NCI-H2196 treated with DMSO at 0.1 percent for 48 hours (cell line): ENCODE results near the gene NEURL1B.

Experiments
- DNase-seq: peaks from one replicate; lab custom pipeline; 2025; ENCODE audit not compliant: unreplicated experiment; lab: John Stamatoyannopoulos, UW

Gene NEURL1B

DNA sequence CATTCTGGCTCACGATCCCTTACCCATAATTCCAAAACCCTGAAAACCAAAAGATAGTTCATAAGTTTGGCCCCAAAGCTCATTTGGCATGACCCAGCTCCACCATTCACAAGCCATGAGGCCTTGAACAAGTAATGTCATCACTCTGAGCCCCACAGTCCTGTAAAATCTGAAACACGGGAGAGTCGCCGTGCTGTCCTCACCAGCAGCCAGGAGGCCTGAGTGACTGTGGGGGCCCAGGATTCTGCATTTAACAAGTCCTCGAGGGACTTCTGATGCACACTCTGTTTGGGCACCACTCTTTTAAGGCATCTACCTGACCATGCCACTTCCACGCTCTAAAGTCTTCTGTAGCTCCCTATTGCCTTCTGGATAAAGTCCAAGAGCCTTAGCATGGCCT is 89.2 kb downstream of the NEURL1B start:
- no peak for DNase-seq

DNA sequence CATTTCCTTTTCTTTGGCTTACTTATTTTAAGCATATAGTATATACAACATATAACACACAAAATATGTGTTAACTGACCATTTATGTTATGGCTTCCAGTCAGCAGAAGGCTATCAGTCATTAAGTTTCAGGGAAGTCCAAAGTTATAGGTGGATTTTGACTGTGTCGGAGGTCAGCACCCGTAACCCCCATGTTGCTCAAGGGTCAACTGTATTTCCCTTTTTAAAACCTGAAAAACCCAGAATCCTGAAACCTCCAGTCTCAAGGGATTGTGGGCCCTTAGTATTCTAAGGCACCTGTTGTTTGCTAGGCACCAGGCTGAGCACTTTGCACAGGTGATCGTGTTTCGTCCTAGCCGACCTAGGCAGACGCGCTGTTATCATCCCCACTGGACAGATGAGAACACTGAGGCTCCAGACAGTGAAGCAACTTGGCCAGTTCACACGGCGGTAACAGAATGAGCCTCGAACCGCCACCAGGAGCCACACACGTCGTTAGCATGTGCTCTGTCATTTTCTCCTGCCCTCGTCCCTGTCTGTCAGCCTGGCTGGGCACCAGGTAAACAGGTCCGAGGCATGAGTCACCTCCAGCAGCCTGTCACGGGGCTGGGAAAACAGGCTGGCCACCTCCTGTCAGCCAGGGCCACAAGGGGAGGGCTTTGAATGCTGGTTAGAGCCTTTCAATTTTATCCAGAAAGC is 90.1 kb downstream of the NEURL1B start:
- DNase-seq: no peak

DNA sequence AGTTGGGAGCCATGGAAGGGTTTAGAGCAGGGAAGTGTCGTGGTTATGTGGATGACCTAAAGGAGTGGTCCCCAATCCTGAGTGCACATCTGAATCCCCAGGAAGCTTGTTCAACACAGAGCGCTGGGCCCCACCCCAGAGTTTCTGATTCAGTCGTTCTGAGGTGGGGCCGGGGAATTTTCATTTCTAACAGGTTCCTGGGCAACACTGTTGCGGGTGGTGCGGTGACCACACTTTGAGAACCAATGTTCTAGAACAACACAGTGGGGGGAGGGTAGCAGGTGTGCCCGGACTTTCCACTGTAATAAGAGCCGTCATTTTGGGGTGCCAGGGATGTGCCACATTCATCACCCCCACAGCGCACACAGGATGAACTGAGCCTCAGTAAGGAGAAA is 90.6 kb downstream of the NEURL1B start:
- DNase-seq: no peak

DNA sequence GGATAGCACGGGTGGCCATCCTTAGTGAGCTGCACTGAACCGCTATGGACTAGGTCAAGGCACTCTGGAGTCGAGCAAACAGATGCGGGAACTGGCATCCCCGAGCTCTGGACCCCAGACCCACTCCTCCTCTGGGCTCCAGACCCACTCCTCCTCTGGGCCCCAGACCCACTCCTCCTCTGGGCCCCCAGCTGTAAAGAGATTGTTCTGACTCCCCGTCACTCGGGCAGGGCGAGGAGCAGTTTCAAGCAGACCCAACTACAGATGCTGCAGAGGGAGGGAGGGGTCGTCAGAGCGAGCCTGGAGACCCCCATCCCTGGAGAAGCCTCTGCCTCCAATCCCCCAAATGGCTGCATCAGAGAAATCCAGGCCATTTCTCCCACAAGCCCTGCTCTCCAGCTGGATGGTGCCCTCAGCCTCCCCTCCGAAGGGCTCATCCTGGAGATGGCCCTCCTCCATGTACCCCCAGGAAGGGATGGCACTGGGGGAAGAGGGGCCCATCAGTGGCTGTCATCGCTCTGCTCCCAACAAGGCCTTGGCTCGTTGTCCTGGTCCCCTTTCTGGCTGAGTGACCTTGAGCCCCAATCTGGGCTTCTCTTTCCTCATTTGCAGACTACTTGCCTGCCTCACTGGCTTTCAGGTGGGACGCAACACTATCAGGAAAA is 91.3 kb downstream of the NEURL1B start:
- DNase-seq: no peak

DNA sequence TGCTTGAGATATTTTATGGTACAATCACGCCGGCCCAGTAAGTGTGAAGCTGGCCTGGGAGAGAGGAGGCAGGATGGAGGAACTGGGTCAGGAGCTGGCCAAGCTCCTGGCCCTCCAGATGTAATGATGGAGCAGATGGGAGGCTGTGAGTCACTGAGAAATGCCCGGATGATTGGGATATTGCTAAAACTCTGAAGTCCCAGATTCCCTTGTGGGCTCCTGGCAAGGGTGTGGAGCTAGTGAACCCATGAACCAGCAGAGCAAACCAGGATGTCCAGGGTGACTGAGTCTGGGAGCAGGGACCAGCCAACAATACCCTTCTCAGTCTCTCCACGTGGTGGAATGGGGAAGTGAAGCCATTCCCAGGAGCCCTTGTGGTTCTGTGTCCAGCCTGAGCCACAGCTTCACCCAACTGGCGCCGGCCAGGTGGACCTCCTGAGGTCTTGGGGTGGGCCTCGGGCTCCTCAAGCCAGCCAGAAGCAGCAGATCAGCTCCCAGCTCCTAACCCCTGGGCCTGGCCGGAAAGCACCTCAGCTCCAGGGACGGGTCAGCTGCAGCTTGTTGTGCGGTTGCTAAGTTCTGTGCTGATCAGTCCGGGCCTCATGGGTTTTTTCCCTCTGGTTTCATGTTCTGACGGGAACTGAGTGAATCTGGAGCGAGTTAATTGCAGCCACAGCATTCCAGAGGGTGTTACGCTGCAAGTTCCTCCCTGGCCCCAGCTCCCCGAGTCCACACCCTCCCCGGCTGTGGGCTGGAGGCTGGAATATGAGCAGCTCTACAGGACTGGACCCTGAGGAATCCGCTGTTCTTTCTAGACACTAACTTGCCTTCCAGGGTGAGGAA is 92.3 kb downstream of the NEURL1B start:
- no peak for DNase-seq

DNA sequence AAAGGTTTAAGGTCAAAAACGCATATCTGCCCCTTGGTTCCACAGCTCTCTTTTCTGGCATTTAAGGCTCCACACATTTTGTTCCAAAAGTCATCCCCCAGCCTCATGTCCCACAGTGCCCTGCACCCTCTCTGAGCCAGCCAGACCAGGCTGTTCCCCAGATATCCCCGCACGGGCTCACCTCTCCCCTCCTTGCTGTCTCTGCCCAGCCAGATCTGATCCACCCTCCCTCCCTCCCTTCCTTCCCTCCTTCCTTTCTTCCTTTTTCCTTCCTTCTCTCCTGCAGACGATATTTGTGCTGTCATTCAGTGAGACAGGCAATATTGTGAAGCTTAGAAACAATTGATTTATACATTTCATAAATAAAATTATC is 92.9 kb downstream of the NEURL1B start:
- no peak for DNase-seq

DNA sequence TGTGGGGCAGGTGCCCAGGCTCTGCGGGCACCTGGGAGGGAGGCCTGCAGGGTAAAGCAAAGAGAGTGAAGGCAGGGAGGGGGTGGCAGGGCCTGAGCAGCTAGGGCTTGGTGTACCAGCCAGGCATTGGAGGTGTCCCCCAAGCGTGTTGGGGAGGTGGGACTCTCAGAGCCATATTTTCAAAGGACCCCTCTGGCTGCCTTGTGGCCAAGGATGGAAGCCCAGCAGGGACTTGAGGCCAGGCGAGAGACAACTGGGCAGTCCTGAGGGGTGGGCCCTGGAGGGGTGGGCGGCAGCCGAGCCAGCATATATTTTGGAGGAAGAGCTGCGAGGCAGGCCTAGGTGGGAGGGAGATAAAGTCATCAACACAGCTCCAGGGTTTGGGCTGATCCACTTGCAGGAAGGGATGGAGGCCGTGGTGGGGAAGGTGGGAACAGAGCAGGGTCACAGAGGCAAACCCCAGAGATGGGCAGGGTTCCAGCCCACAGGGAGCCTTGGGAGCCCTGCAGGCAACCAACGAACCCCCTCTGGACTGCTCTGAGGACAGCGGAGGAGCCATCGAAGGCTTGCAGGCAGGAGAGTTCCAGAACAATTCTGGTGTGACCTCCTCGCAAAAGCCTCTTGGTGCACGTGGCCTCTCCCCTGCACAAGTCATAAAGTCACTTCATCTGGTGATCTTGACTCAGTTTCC is 94.2 kb downstream of the NEURL1B start:
- no peak for DNase-seq

DNA sequence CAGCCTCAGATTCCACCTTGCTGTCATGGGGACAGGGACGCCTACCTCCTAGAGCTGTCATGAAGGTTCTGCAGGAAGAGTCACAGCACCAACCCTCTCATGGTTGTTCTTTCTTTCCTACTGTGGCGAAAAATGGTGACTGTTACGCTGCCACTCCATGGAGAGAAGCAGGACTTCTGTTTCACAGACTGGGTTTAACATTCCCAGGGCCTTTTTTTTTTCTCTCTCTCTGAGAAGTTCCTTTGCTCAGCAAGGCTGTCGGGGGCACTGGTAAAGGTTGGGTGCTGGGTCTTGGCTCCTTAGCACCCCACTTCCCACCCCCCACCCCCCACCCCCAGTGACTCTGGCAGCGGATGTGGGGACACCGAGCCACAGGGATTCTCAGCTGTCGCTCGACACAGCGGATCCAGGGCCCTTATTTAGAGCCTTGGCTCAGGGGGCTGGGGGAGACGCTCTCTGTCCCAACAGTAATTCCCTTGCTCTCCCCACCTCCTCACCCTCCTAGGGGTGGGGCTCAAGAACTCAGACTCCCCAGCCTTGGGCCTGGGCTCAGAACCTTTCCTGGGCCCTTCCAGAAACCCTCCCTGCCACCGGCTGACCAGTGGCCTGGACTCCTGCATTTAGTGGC is 95.6 kb downstream of the NEURL1B start:
- DNase-seq: no peak

DNA sequence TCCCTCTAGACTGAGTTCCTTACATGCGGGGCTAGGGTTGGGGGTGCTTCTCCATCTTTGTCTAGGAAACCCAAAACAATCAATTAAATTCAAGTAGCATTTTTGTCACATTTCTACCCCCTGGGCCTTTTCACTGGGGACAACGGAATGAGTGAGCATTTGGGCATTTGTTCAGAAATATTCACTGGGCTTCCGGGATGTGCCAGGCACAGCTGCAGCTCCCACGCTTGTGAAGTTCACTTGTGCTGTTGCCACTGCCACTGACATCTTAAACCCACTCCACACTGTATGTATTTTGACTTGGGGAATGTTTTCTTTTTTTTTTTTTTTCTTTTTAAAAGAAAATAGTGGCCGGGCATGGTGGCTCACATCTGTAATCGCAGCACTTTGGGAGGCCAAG is 98.3 kb downstream of the NEURL1B start:
- no peak for DNase-seq

DNA sequence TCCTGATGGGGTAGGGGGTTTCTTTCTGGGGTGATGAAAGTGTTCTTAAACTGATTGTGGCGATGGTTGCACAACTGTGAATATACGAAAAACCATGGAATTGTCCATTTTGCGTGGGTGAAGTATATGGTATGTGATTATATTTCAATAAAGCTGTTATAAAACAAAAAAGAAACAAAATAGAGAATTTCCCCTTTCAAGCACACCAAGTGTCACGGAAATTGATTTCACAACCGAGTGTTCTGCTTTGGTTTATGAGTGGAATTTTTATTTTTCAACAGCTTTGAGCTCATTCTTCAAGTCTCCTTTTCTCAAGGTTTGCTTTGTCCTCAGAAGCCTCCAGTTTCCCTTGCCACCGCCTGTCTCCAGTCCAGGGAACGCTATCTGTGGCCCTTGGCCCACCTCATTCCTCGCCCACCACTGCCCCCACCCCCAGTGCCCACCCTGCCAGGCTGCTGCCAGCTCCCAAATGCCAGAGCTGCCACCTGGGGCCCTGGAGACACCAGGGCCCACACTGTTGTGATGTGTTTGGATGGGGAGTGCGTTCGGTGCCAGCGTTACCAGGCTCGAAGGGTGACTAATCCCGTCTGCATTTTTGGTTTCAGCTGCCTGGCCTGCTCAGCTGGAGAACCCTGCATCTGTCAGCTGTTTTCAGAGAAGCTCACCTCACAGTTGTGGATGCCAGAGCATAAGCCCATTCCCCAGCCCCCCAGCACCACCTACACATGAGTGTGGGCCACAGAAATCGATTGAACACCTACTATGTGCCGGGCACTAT is 99.6 kb downstream of the NEURL1B start:
- DNase-seq: no peak
